ENCODE data around the gene DDX54. TPM values are rescaled to one million over a fixed set of nuclear protein-coding genes. Genes with fewer than 3 reads are reported as not detected.
A peak's percentile ranks its signal among the peaks of the same experiment; 100 is the strongest.

The DDX54 gene
- total and polyA plus RNA-seq, 4 donors = 12.6 to 70.8 (median 47.9) TPM

- WGBS, 2 donors = 6% methylated on average over 4 of the region's 4 CpGs
- DNase-seq = peak; percentile 75 to 79
- intact Hi-C loops (cut with DNase I) = loop anchor here (5.0 kb wide), 3 partner anchors 75 to 225 kb away; partner anchors contain the start of genes PLBD2 (in 2 of the 2) and SDSL (in 1 of the 2)
These were observed 11.7 kb upstream of the DDX54 start for GRCh38 chr12:113196990-113197389.

GRCh38 chr12:113196582-113196981, 11.3 kb upstream of the DDX54 start:
- H3K9me3 ChIP-seq (ENCODE audit: control insufficient read depth, low read length) = no peaks in the 10 kb centered on the region
- ATAC-seq (ENCODE audit: low FRiP score) = no peak
- 71 to 72% methylated on average over 7 of the region's 7 CpGs for WGBS, 2 donors
- H3K27ac ChIP-seq (ENCODE audit: low read depth in 1 of 2, low read length in 2 of 2) = peak overlapping the region in 1 of 2 donors; percentile 14
- H3K4me3 ChIP-seq (ENCODE audit: low read length in 2 of 2) = no peak overlapping the region
- intact Hi-C loops (cut with DNase I) = loop anchor here (5.0 kb wide), 3 partner anchors 76 to 226 kb away; partner anchors contain the start of genes PLBD2 (in 2 of the 2) and SDSL (in 1 of the 2)
- no peaks in the 10 kb centered on the region for H3K36me3 ChIP-seq (ENCODE audit: control insufficient read depth in 1 of 2, insufficient read depth in 2 of 2, low read length in 1 of 2)
- DNase-seq = peak in 1 of 2 donors; percentile 59
- no peaks in the 10 kb centered on the region for H3K27me3 ChIP-seq (ENCODE audit: control insufficient read depth in 1 of 2, insufficient read depth in 2 of 2, low read length in 1 of 2)
- H3K4me1 ChIP-seq (ENCODE audit: control insufficient read depth in 1 of 2, insufficient read depth in 2 of 2, low read length in 2 of 2) = no peaks in the 10 kb centered on the region

More at GRCh38 chr12:113196990-113197389, 11.7 kb upstream of the DDX54 start:
- Histone ChIP-seq H3K4me1 (ENCODE audit: control insufficient read depth in 1 of 2, insufficient read depth in 2 of 2, low read length in 2 of 2) (no peaks in the 10 kb centered on the region), H3K36me3 (ENCODE audit: control insufficient read depth in 1 of 2, insufficient read depth in 2 of 2, low read length in 1 of 2) (no peaks in the 10 kb centered on the region), H3K27ac (ENCODE audit: low read depth in 1 of 2, low read length in 2 of 2) (no peak overlapping the region), H3K4me3 (ENCODE audit: low read length in 2 of 2) (no peak overlapping the region), H3K27me3 (ENCODE audit: control insufficient read depth in 1 of 2, insufficient read depth in 2 of 2, low read length in 1 of 2) (no peaks in the 10 kb centered on the region), H3K9me3 (ENCODE audit: control insufficient read depth, low read length) (no peaks in the 10 kb centered on the region)
- ATAC-seq (ENCODE audit: low FRiP score) = peak; percentile 92

- WGBS, 2 donors = 95 to 96% methylated on average over 13 of the region's 13 CpGs
- H3K27ac ChIP-seq (ENCODE audit: low read depth in 1 of 2, low read length in 2 of 2) = peak overlapping the region in 1 of 2 donors; percentile 53
- no peaks in the 10 kb centered on the region for H3K9me3 ChIP-seq (ENCODE audit: control insufficient read depth, low read length)
- intact Hi-C loops (cut with DNase I) = loop anchor here (2.0 to 5.0 kb wide), 4 partner anchors 77 to 227 kb away; partner anchors contain the start of genes PLBD2 (in 2 of the 2) and SDSL (in 1 of the 2)
- no peaks in the 10 kb centered on the region for H3K4me1 ChIP-seq (ENCODE audit: control insufficient read depth in 1 of 2, insufficient read depth in 2 of 2, low read length in 2 of 2)
- peak in 1 of 2 donors; percentile 43 for DNase-seq
- H3K27me3 ChIP-seq (ENCODE audit: control insufficient read depth in 1 of 2, insufficient read depth in 2 of 2, low read length in 1 of 2) = no peaks in the 10 kb centered on the region
- no peaks in the 10 kb centered on the region for H3K36me3 ChIP-seq (ENCODE audit: control insufficient read depth in 1 of 2, insufficient read depth in 2 of 2, low read length in 1 of 2)
- no peak for ATAC-seq (ENCODE audit: low FRiP score)
- no peak overlapping the region for H3K4me3 ChIP-seq (ENCODE audit: low read length in 2 of 2)
These were observed 10.3 kb upstream of the DDX54 start for GRCh38 chr12:113195598-113195997.

GRCh38 chr12:113194971-113195391, 9.7 kb upstream of the DDX54 start:
- Histone ChIP-seq H3K27me3 (ENCODE audit: control insufficient read depth in 1 of 2, insufficient read depth in 2 of 2, low read length in 1 of 2) (no peaks in the 10 kb centered on the region), H3K9me3 (ENCODE audit: control insufficient read depth, low read length) (no peaks in the 10 kb centered on the region), H3K27ac (ENCODE audit: low read depth in 1 of 2, low read length in 2 of 2) (peak overlapping the region in 1 of 2 donors; percentile 53), H3K36me3 (ENCODE audit: control insufficient read depth in 1 of 2, insufficient read depth in 2 of 2, low read length in 1 of 2) (no peaks in the 10 kb centered on the region), H3K4me3 (ENCODE audit: low read length in 2 of 2) (no peak overlapping the region), H3K4me1 (ENCODE audit: control insufficient read depth in 1 of 2, insufficient read depth in 2 of 2, low read length in 2 of 2) (no peaks in the 10 kb centered on the region)
- 62 to 63% methylated on average over 4 of the region's 4 CpGs for WGBS, 2 donors
- ATAC-seq (ENCODE audit: low FRiP score) (no peak), DNase-seq (peak in 1 of 2 donors; percentile 74)
- intact Hi-C loops (cut with DNase I) = loop anchor here (1.0 to 5.0 kb wide), 5 partner anchors 77 to 227 kb away; partner anchors contain the start of genes PLBD2 (in 2 of the 2) and SDSL (in 1 of the 2)

GRCh38 chr12:113191227-113191626, 5.9 kb upstream of the DDX54 start:
- ATAC-seq (ENCODE audit: low FRiP score) (no peak), DNase-seq (no peak)
- intact Hi-C loops (cut with DNase I) = no loop called here
- Histone ChIP-seq H3K9me3 (ENCODE audit: control insufficient read depth, low read length) (no peaks in the 10 kb centered on the region), H3K27me3 (ENCODE audit: control insufficient read depth in 1 of 2, insufficient read depth in 2 of 2, low read length in 1 of 2) (no peaks in the 10 kb centered on the region), H3K4me3 (ENCODE audit: low read length in 2 of 2) (no peak overlapping the region), H3K4me1 (ENCODE audit: control insufficient read depth in 1 of 2, insufficient read depth in 2 of 2, low read length in 2 of 2) (peaks cover 0 to 2% of the 10 kb centered on the region in 2 donors), H3K27ac (ENCODE audit: low read depth in 1 of 2, low read length in 2 of 2) (peak overlapping the region in 1 of 2 donors; percentile 17), H3K36me3 (ENCODE audit: control insufficient read depth in 1 of 2, insufficient read depth in 2 of 2, low read length in 1 of 2) (no peaks in the 10 kb centered on the region)
- WGBS, 2 donors = 92 to 93% methylated on average over 19 of the region's 19 CpGs

GRCh38 chr12:113190761-113191160, 5.5 kb upstream of the DDX54 start:
- Histone ChIP-seq H3K27ac (ENCODE audit: low read depth in 1 of 2, low read length in 2 of 2) (no peak overlapping the region), H3K36me3 (ENCODE audit: control insufficient read depth in 1 of 2, insufficient read depth in 2 of 2, low read length in 1 of 2) (no peaks in the 10 kb centered on the region), H3K9me3 (ENCODE audit: control insufficient read depth, low read length) (no peaks in the 10 kb centered on the region), H3K4me1 (ENCODE audit: control insufficient read depth in 1 of 2, insufficient read depth in 2 of 2, low read length in 2 of 2) (peaks cover 0 to 2% of the 10 kb centered on the region in 2 donors), H3K27me3 (ENCODE audit: control insufficient read depth in 1 of 2, insufficient read depth in 2 of 2, low read length in 1 of 2) (no peaks in the 10 kb centered on the region), H3K4me3 (ENCODE audit: low read length in 2 of 2) (no peak overlapping the region)
- ATAC-seq (ENCODE audit: low FRiP score) (no peak), DNase-seq (no peak)
- intact Hi-C loops (cut with DNase I) = no loop called here
- 87 to 92% methylated on average over 4 of the region's 4 CpGs for WGBS, 2 donors

GRCh38 chr12:113189361-113189760, 4.1 kb upstream of the DDX54 start:
- H3K27ac ChIP-seq (ENCODE audit: low read depth in 1 of 2, low read length in 2 of 2) = no peak overlapping the region
- no peak for ATAC-seq (ENCODE audit: low FRiP score)
- DNase-seq = no peak
- no peaks in the 10 kb centered on the region for H3K36me3 ChIP-seq (ENCODE audit: control insufficient read depth in 1 of 2, insufficient read depth in 2 of 2, low read length in 1 of 2)
- H3K27me3 ChIP-seq (ENCODE audit: control insufficient read depth in 1 of 2, insufficient read depth in 2 of 2, low read length in 1 of 2) = no peaks in the 10 kb centered on the region
- WGBS, 2 donors = 88 to 94% methylated on average over 2 of the region's 2 CpGs
- no peaks in the 10 kb centered on the region for H3K9me3 ChIP-seq (ENCODE audit: control insufficient read depth, low read length)
- H3K4me3 ChIP-seq (ENCODE audit: low read length in 2 of 2) = no peak overlapping the region
- H3K4me1 ChIP-seq (ENCODE audit: control insufficient read depth in 1 of 2, insufficient read depth in 2 of 2, low read length in 2 of 2) = peaks cover 0 to 2% of the 10 kb centered on the region in 2 donors
- intact Hi-C loops (cut with DNase I) = loop anchor here in 1 of 2 donors (5.0 kb wide), 1 partner anchor 148 kb away; the partner anchor contains the start of gene SLC8B1

- H3K27ac ChIP-seq (ENCODE audit: low read depth in 1 of 2, low read length in 2 of 2) = peak overlapping the region in 1 of 2 donors; percentile 8
- no peak for ATAC-seq (ENCODE audit: low FRiP score)
- no peaks in the 10 kb centered on the region for H3K27me3 ChIP-seq (ENCODE audit: control insufficient read depth in 1 of 2, insufficient read depth in 2 of 2, low read length in 1 of 2)
- 73 to 77% methylated on average over 16 of the region's 16 CpGs for WGBS, 2 donors
- DNase-seq = peak in 1 of 2 donors; percentile 75
- H3K36me3 ChIP-seq (ENCODE audit: control insufficient read depth in 1 of 2, insufficient read depth in 2 of 2, low read length in 1 of 2) = no peaks in the 10 kb centered on the region
- no peak overlapping the region for H3K4me3 ChIP-seq (ENCODE audit: low read length in 2 of 2)
- peaks cover 2% of the 10 kb centered on the region in 2 donors for H3K4me1 ChIP-seq (ENCODE audit: control insufficient read depth in 1 of 2, insufficient read depth in 2 of 2, low read length in 2 of 2)
- no peaks in the 10 kb centered on the region for H3K9me3 ChIP-seq (ENCODE audit: control insufficient read depth, low read length)
- intact Hi-C loops (cut with DNase I) = loop anchor here in 1 of 2 donors (5.0 kb wide), 1 partner anchor 151 kb away; the partner anchor contains the start of gene SLC8B1
These were observed 1.5 kb upstream of the DDX54 start for GRCh38 chr12:113186666-113187325.

All from aorta (tissue), 5 donors.